ENCODE data around the gene CORO2B.

DNA sequence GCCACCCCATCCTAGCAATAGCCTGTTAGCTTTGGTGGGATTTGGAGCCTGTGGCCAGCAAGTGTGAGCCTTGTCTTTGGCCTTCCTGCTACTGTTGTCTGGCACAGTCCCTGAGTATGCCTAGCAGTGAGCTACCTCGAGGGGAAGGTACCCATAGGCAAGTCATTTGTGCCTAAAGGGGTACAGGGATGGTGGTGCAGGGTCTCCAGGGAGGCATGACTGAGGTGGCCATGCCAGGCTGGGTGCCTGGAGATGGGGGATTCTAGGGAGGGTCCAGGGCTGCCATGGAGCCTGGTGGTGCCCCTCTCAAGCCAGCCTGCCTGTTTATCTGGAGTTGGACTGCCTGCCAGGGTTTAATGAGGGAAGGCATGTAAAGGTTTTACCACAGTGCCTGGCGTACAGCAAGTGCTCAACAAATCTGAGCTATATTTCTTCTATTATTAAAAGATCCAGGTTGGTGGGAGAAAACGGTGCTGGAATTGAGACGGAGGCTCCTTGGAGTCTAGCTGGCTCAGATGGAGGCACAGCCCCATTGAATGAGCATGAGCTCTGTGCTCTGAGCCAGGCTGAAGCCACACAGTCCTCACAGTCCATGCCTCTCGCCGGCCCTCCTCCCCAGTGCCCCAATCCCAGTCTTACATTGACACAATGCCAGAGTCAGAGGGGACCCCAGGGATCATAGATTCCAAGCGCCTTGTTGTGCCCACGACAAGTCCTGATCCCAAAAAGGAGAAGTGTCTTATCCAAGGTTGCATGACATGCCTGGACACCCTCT is 76.2 kb downstream of the CORO2B start:
- no peak for TF ChIP-seq ZNF101 (CRISPR knock-in tag; IDR thresholded peaks at IDR 0.05; ENCODE audit: borderline replicate concordance, low read depth)
- TF ChIP-seq ZBTB7B (CRISPR knock-in tag; IDR thresholded peaks at IDR 0.05) = no peak

Measured in HepG2 (cell line).